ENCODE data around the gene FGF4.

FGF4 gene

DNA sequence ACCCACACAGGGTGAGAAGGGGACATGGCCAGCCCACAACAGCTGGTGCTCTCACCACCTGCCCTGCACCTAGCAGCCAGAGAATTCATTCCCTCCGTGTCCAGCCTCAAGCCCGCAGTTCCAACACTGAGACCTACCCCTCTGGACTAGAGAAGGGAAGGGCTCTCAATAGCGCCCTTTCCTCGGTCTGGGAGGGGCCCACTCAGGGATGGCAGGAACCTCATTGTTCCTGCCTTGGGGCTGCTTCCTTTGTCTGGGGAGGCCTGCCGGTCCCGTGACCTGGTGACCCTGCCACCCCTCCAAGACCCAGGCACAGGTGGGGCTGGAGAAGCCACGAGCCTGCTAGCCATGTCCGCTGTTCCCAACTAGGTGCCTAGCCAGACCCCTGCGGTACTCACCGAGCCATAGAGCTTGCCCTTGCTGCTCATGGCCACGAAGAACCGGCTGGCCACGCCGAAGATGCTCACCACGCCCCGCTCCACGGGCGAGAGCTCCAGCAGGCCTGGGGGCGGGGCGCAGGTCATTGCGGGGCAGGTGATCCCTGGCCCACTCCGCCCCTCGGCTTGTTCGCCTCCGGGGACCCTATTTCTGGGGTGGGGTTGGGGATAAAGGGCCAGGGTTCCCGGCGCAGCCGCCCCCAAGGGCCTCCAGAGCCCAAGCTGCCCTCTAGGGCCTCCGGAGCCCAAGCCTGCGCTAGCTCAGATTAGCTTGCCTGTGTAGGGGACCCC is 1.4 kb downstream of the FGF4 start:
- TF ChIP-seq, protein P1, sequence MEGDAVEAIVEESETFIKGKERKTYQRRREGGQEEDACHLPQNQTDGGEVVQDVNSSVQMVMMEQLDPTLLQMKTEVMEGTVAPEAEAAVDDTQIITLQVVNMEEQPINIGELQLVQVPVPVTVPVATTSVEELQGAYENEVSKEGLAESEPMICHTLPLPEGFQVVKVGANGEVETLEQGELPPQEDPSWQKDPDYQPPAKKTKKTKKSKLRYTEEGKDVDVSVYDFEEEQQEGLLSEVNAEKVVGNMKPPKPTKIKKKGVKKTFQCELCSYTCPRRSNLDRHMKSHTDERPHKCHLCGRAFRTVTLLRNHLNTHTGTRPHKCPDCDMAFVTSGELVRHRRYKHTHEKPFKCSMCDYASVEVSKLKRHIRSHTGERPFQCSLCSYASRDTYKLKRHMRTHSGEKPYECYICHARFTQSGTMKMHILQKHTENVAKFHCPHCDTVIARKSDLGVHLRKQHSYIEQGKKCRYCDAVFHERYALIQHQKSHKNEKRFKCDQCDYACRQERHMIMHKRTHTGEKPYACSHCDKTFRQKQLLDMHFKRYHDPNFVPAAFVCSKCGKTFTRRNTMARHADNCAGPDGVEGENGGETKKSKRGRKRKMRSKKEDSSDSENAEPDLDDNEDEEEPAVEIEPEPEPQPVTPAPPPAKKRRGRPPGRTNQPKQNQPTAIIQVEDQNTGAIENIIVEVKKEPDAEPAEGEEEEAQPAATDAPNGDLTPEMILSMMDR (IDR thresholded peaks at IDR 0.05; ENCODE audit: insufficient read depth, low read length, poor library complexity, severe bottlenecking), result no peak
- no peak for TF ChIP-seq EZH2phosphoT487 (conservative IDR thresholded peaks at IDR 0.05; ENCODE audit: low read length)
- Histone ChIP-seq H3K4me3 (ENCODE audit: insufficient read depth, low read length, poor library complexity, severe bottlenecking) (no peak overlapping the region), H3K36me3 (ENCODE audit: low read length) (no peaks in the 10 kb centered on the region), H3K9me2 (replicated peaks; ENCODE audit: insufficient read depth, low read length) (no peaks in the 10 kb centered on the region), H3K79me2 (ENCODE audit: insufficient read depth, low read length) (no peaks in the 10 kb centered on the region), H3K27me3 (ENCODE audit: low read length) (no peaks in the 10 kb centered on the region), H3K9ac (ENCODE audit: low read length) (no peak overlapping the region), H3F3A (ENCODE audit: insufficient read depth) (no peaks in the 10 kb centered on the region), H3K9me3 (ENCODE audit: insufficient read depth, low read length) (no peaks in the 10 kb centered on the region), H2AFZ (ENCODE audit: low read depth, low read length, severe bottlenecking) (no peak overlapping the region), H4K20me1 (ENCODE audit: low read depth, low read length) (no peaks in the 10 kb centered on the region), H3K27ac (ENCODE audit: low read depth, low read length) (no peak overlapping the region), H3K4me2 (ENCODE audit: low read depth, low read length, poor library complexity, severe bottlenecking) (no peak overlapping the region)

DNA sequence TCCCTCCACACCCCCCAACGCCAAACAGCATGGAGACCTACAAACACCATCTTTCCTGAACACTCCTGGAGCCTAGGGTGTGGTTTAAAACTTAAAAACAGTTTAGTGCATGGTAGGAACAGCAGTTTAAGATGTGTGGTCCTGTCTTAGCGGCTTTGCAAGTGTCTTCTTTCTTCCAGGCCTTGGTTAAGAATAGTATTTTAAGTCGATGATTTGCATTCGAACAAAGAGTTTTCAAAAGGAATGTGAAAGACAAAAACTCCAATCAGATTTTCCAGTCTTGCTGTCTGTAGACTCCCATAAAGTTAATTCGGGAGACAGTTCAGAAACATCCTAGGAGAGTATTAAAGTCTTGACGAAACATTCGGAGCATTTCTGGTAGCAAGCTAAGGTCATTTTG is 3.7 kb downstream of the FGF4 start:
- no peak for TF ChIP-seq EZH2phosphoT487 (conservative IDR thresholded peaks at IDR 0.05; ENCODE audit: low read length)
- TF ChIP-seq, protein P1 (IDR thresholded peaks at IDR 0.05; ENCODE audit: insufficient read depth, low read length, poor library complexity, severe bottlenecking), result no peak
- no peaks in the 10 kb centered on the region for H3K9me3 ChIP-seq (ENCODE audit: insufficient read depth, low read length)
- H3K4me3 ChIP-seq (ENCODE audit: insufficient read depth, low read length, poor library complexity, severe bottlenecking), result no peak overlapping the region
- no peak overlapping the region for H3K27ac ChIP-seq (ENCODE audit: low read depth, low read length)
- no peaks in the 10 kb centered on the region for H3K79me2 ChIP-seq (ENCODE audit: insufficient read depth, low read length)
- no peaks in the 10 kb centered on the region for H3K36me3 ChIP-seq (ENCODE audit: low read length)
- no peak overlapping the region for H3K9ac ChIP-seq (ENCODE audit: low read length)
- H3F3A ChIP-seq (ENCODE audit: insufficient read depth), result no peaks in the 10 kb centered on the region
- no peaks in the 10 kb centered on the region for H4K20me1 ChIP-seq (ENCODE audit: low read depth, low read length)
- H3K27me3 ChIP-seq (ENCODE audit: low read length), result no peaks in the 10 kb centered on the region
- no peaks in the 10 kb centered on the region for H3K9me2 ChIP-seq (replicated peaks; ENCODE audit: insufficient read depth, low read length)
- H2AFZ ChIP-seq (ENCODE audit: low read depth, low read length, severe bottlenecking), result no peak overlapping the region
- no peak overlapping the region for H3K4me2 ChIP-seq (ENCODE audit: low read depth, low read length, poor library complexity, severe bottlenecking)

DNA sequence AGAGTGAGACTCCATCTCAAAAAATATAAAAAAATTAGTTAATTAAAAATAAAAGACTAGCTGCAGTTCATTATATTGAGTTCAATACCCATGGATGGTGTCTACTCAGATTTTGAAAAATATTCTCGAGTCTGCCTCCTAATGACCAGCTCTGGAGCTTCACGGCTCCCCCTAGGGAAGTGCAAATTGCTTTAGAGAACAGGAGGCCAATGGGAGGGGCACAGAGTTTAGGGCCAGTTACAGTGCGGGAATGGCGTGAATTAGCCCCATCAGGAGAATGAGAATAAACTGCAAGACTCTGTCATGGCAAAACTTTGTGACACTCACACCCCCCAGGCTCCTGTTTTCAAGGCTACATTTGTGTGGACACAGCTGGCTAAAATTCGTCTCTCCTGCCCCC is 4.6 kb downstream of the FGF4 start:
- Histone ChIP-seq H3K4me2 (ENCODE audit: low read depth, low read length, poor library complexity, severe bottlenecking) (no peak overlapping the region), H3K79me2 (ENCODE audit: insufficient read depth, low read length) (no peaks in the 10 kb centered on the region), H3K27ac (ENCODE audit: low read depth, low read length) (no peak overlapping the region), H4K20me1 (ENCODE audit: low read depth, low read length) (no peaks in the 10 kb centered on the region), H3K36me3 (ENCODE audit: low read length) (no peaks in the 10 kb centered on the region), H3K9me2 (replicated peaks; ENCODE audit: insufficient read depth, low read length) (no peaks in the 10 kb centered on the region), H3F3A (ENCODE audit: insufficient read depth) (no peaks in the 10 kb centered on the region), H3K27me3 (ENCODE audit: low read length) (no peaks in the 10 kb centered on the region), H2AFZ (ENCODE audit: low read depth, low read length, severe bottlenecking) (no peak overlapping the region), H3K9ac (ENCODE audit: low read length) (no peak overlapping the region), H3K9me3 (ENCODE audit: insufficient read depth, low read length) (no peaks in the 10 kb centered on the region), H3K4me3 (ENCODE audit: insufficient read depth, low read length, poor library complexity, severe bottlenecking) (no peak overlapping the region)
- TF ChIP-seq, protein P1 (IDR thresholded peaks at IDR 0.05; ENCODE audit: insufficient read depth, low read length, poor library complexity, severe bottlenecking), result no peak
- TF ChIP-seq EZH2phosphoT487 (conservative IDR thresholded peaks at IDR 0.05; ENCODE audit: low read length), result no peak

Measured in SU-DHL-6 (cell line).